Epithelial cell of proximal tubule (primary cell): ENCODE results near the gene SPN. TPM values are rescaled to one million over a fixed set of nuclear protein-coding genes. Genes with fewer than 3 reads are reported as not detected.
"Not testable (repeated sequence)": the region's sequence is repeated elsewhere in the genome, so short reads cannot be mapped to it uniquely, and the experiment has no call there.

Experiments
- DNase-seq: peaks from one replicate; pipeline ENCODE4 v3.0.0-alpha.2; 2011; ENCODE audit warnings: low read depth
- H3K4me3 ChIP-seq: 2 replicates; pipeline ENCODE4 v1.5.1; 2011; ENCODE audit warnings: low read depth, mild to moderate bottlenecking, low read length
- CTCF ChIP-seq: conservative IDR thresholded peaks from 2 replicates; pipeline ENCODE4 v1.5.1; 2012; ENCODE audit warnings: low read depth, mild to moderate bottlenecking, low read length
- total RNA-seq: library from RNA; depleted of rRNA; stranded (reverse); fragments of >200 nt; gene quantifications from 2 replicates; pipeline ENCODE4 v1.2.3, GENCODE V29; 2015

The SPN gene
- total RNA-seq, 1 donor from 2014 or later, result not detected

GRCh38 chr16:29649588-29650494, 13.2 kb upstream of the SPN start:
- no peak for DNase-seq
- H3K4me3 ChIP-seq, result no peak overlapping the region
- TF ChIP-seq CTCF, result no peak

GRCh38 chr16:29650771-29651170, 12.3 kb upstream of the SPN start:
- TF ChIP-seq CTCF, result no peak
- DNase-seq, result no peak
- no peak overlapping the region for H3K4me3 ChIP-seq

- TF ChIP-seq CTCF, result no peak
- no peak for DNase-seq
Measured at GRCh38 chr16:29651774-29652349, 11.2 kb upstream of the SPN start.

GRCh38 chr16:29653471-29653870, 9.6 kb upstream of the SPN start:
- DNase-seq, result no peak

More at GRCh38 chr16:29651774-29652349, 11.2 kb upstream of the SPN start:
- no peak overlapping the region for H3K4me3 ChIP-seq

GRCh38 chr16:29653890-29654289, 9.2 kb upstream of the SPN start:
- not testable (repeated sequence) for DNase-seq, H3K4me3 ChIP-seq

More at GRCh38 chr16:29653471-29653870, 9.6 kb upstream of the SPN start:
- no peak for TF ChIP-seq CTCF
- H3K4me3 ChIP-seq, result no peak overlapping the region

GRCh38 chr16:29656688-29657523, 6.1 kb upstream of the SPN start:
- H3K4me3 ChIP-seq, result no peak overlapping the region
- DNase-seq, result no peak
- TF ChIP-seq CTCF, result no peak

GRCh38 chr16:29658705-29659104, 4.3 kb upstream of the SPN start:
- no peak overlapping the region for H3K4me3 ChIP-seq
- TF ChIP-seq CTCF, result no peak
- DNase-seq, result no peak
